H1 (cell line): ENCODE data around the gene EXD2. TPM values are rescaled to one million over a fixed set of nuclear protein-coding genes. Genes with fewer than 3 reads are reported as not detected.
A peak's percentile ranks its signal among the peaks of the same experiment; 100 is the strongest.

Experiments used
- CTCF ChIA-PET: fragments of 300-600 bp; sonication (Branson Sonifier 250); formaldehyde crosslinking; loops from one replicate; lab custom pipeline; 2021; ENCODE audit not compliant: partially characterized antibody; lab: Charles Lee
- POLR2A ChIA-PET: fragments of 300-600 bp; sonication (Branson Sonifier 250); formaldehyde crosslinking; loops from one replicate; lab custom pipeline; 2021; ENCODE audit warnings: inconsistent platforms; ENCODE audit not compliant: partially characterized antibody; lab: Charles Lee
- DNase-seq, 2 experiments: peaks; one replicate each; pipeline versions ENCODE4 v3.0.0 to v3.0.0-alpha.2; 2010 to 2022; ENCODE audit warnings: low spot score in 2 of 2, low read depth in 1 of 2, mixed read lengths in 1 of 2
- FAIRE-seq: peaks from 2 replicates; lab custom pipeline; 2011; peaks lifted over from hg19 to GRCh38; lab: Jason Lieb, UNC
- H2AFZ ChIP-seq: 2 replicates; pipeline ENCODE4 v1.8.1; 2012; ENCODE audit warnings: low read length, inconsistent platforms
- H2AK5ac ChIP-seq: 2 replicates; pipeline ENCODE4 v1.6.1; 2013; ENCODE audit warnings: low read depth, low read length
- H2BK120ac ChIP-seq: replicated peaks from 2 replicates; pipeline ENCODE3; 2013; ENCODE audit warnings: low read depth, low read length, inconsistent platforms
- H2BK12ac ChIP-seq: 2 replicates; pipeline ENCODE4 v1.6.1; 2013; ENCODE audit warnings: low read depth, low read length
- H2BK15ac ChIP-seq: 2 replicates; pipeline ENCODE4 v1.6.1; 2013; ENCODE audit warnings: low read length
- H2BK20ac ChIP-seq: 2 replicates; pipeline ENCODE4 v1.6.1; 2013; ENCODE audit warnings: low read length
- H2BK5ac ChIP-seq: 2 replicates; pipeline ENCODE4 v1.6.1; 2013; ENCODE audit warnings: low read depth, low read length
- H3K14ac ChIP-seq: 2 replicates; pipeline ENCODE4 v1.6.1; 2013; ENCODE audit warnings: inconsistent platforms; ENCODE audit not compliant: insufficient read length
- H3K18ac ChIP-seq: 2 replicates; pipeline ENCODE4 v1.6.1; 2013; ENCODE audit warnings: low read length; ENCODE audit errors: extremely low read depth
- H3K23ac ChIP-seq: 2 replicates; pipeline ENCODE4 v1.6.1; 2013; ENCODE audit warnings: inconsistent platforms; ENCODE audit not compliant: insufficient read length
- H3K23me2 ChIP-seq: 2 replicates; pipeline ENCODE4 v1.6.1; 2013; ENCODE audit warnings: low read depth, low read length
- H3K27ac ChIP-seq: 2 replicates; pipeline ENCODE4 v1.6.1; 2011; ENCODE audit warnings: low read depth, low read length, inconsistent platforms
- H3K27me3 ChIP-seq, 4 experiments: replicated peaks in 1 of 4; 1 replicate in 1 of 4; 2 replicates in 3 of 4; pipeline versions ENCODE4 v1.6.1 to v1.8.1; 2011 to 2013; ENCODE audit warnings: low read length in 3 of 4, mild to moderate bottlenecking in 3 of 4, inconsistent platforms in 2 of 4, mixed read lengths in 2 of 4, moderate library complexity in 1 of 4; ENCODE audit not compliant: control insufficient read depth in 3 of 4, insufficient read depth in 3 of 4; ENCODE audit errors: extremely low read depth in 1 of 4
- H3K36me3 ChIP-seq, 4 experiments: 2 replicates each; pipeline versions ENCODE4 v1.6.1 to v1.8.1; 2011 to 2013; ENCODE audit warnings: mild to moderate bottlenecking in 4 of 4, low read length in 3 of 4, moderate library complexity in 2 of 4, control low read depth in 1 of 4, inconsistent platforms in 1 of 4; ENCODE audit not compliant: insufficient read depth in 4 of 4, control insufficient read depth in 2 of 4
- H3K4ac ChIP-seq: replicated peaks from 2 replicates; pipeline ENCODE3; 2013; ENCODE audit warnings: low read length, low read depth, mixed read lengths, inconsistent platforms; ENCODE audit not compliant: insufficient read length
- H3K4me1 ChIP-seq, 4 experiments: replicated peaks in 1 of 4; 1 replicate in 1 of 4; 2 replicates in 3 of 4; pipeline versions ENCODE4 v1.6.1 to v1.8.1; 2011 to 2013; ENCODE audit warnings: low read length in 3 of 4, inconsistent platforms in 2 of 4, mixed read lengths in 1 of 4; ENCODE audit not compliant: insufficient read depth in 4 of 4, control insufficient read depth in 3 of 4
- H3K4me2 ChIP-seq, 2 experiments: 2 replicates each; pipeline versions ENCODE4 v1.6.1 to v1.8.1; 2011 to 2013; ENCODE audit warnings: low read depth in 2 of 2, low read length in 2 of 2, control low read depth in 1 of 2, inconsistent platforms in 1 of 2, mild to moderate bottlenecking in 1 of 2; ENCODE audit not compliant: insufficient read depth in 1 of 2
- H3K4me3 ChIP-seq, 4 experiments: fragments of 200-600, 300-600 bp in 1 of 4; sonication (generic), shearing (Covaris generic), sonication (Bioruptor Twin) in 1 of 4; 2 replicates each; pipeline versions ENCODE4 v1.5.1 to v1.8.1; 2011 to 2016; ENCODE audit warnings: low read length in 4 of 4, low read depth in 3 of 4, control low read depth in 2 of 4, inconsistent platforms in 2 of 4, mild to moderate bottlenecking in 2 of 4, mixed read lengths in 1 of 4, moderate library complexity in 1 of 4; ENCODE audit not compliant: insufficient read depth in 2 of 4; ENCODE audit errors: extremely low read depth in 1 of 4
- H3K56ac ChIP-seq: replicated peaks from 2 replicates; pipeline ENCODE3; 2013; ENCODE audit warnings: low read depth, mild to moderate bottlenecking, mixed read lengths, low read length, inconsistent platforms; ENCODE audit not compliant: insufficient read length
- H3K79me1 ChIP-seq: 2 replicates; pipeline ENCODE4 v1.6.1; 2013; ENCODE audit warnings: low read depth, low read length, control low read depth
- H3K79me2 ChIP-seq, 2 experiments: 2 replicates each; pipeline versions ENCODE4 v1.6.1 to v1.8.1; 2012 to 2013; ENCODE audit warnings: low read length in 2 of 2, mild to moderate bottlenecking in 2 of 2, inconsistent platforms in 1 of 2; ENCODE audit not compliant: insufficient read depth in 2 of 2, control insufficient read depth in 1 of 2
- H3K9ac ChIP-seq, 4 experiments: replicated peaks in 1 of 4; 1 replicate in 1 of 4; 2 replicates in 3 of 4; pipeline versions ENCODE4 v1.6.1 to v1.8.1; 2011 to 2013; ENCODE audit warnings: low read depth in 3 of 4, low read length in 3 of 4, control low read depth in 2 of 4, mild to moderate bottlenecking in 2 of 4, moderate library complexity in 2 of 4, inconsistent platforms in 1 of 4; ENCODE audit errors: extremely low read depth in 1 of 4
- H3K9me3 ChIP-seq, 2 experiments: 2 replicates each; pipeline versions ENCODE4 v1.6.1 to v1.8.1; 2012 to 2013; ENCODE audit warnings: mild to moderate bottlenecking in 2 of 2, moderate library complexity in 2 of 2, control low read depth in 1 of 2, inconsistent platforms in 1 of 2, low read depth in 1 of 2, low read length in 1 of 2, mixed read lengths in 1 of 2; ENCODE audit not compliant: insufficient read depth in 2 of 2
- H4K20me1 ChIP-seq, 2 experiments: replicated peaks in 1 of 2; 2 replicates each; pipeline versions ENCODE3 to v1.8.1; 2011 to 2013; ENCODE audit warnings: inconsistent platforms in 2 of 2, low read length in 2 of 2, mild to moderate bottlenecking in 1 of 2; ENCODE audit not compliant: insufficient read depth in 2 of 2, control insufficient read depth in 1 of 2
- H4K5ac ChIP-seq: 2 replicates; pipeline ENCODE4 v1.6.1; 2013; ENCODE audit warnings: low read length, low read depth, mixed read lengths, inconsistent platforms; ENCODE audit not compliant: insufficient read length
- H4K8ac ChIP-seq: 2 replicates; pipeline ENCODE4 v1.8.0; 2013; ENCODE audit warnings: mild to moderate bottlenecking, moderate library complexity, low read length, inconsistent platforms; ENCODE audit not compliant: insufficient read depth; ENCODE audit errors: extremely low read depth
- H4K91ac ChIP-seq: replicated peaks from 2 replicates; pipeline ENCODE3; 2013; ENCODE audit warnings: low read length, mixed read lengths, inconsistent platforms; ENCODE audit not compliant: insufficient read length
- BACH1 ChIP-seq: IDR thresholded peaks from 2 replicates; pipeline ENCODE4 v1.6.1; 2012; ENCODE audit warnings: low read length, improper control_type of control experiment
- CBX8 ChIP-seq: fragments of 300-800, 300-1000 bp; sonication (generic); IDR thresholded peaks from 2 replicates; pipeline ENCODE4 v1.7.1; 2016; ENCODE audit warnings: low read depth, low read length, borderline replicate concordance
- EZH2 ChIP-seq: fragments of 200-600 bp; sonication (generic); IDR thresholded peaks from 2 replicates; pipeline ENCODE4 v1.7.1; 2012; ENCODE audit warnings: low read depth, mild to moderate bottlenecking, moderate library complexity, low read length, inconsistent platforms; ENCODE audit not compliant: severe bottlenecking
- GTF2F1 ChIP-seq: IDR thresholded peaks from 2 replicates; pipeline ENCODE4 v1.6.1; 2012; ENCODE audit warnings: low read depth, low read length, improper control_type of control experiment, borderline replicate concordance
- JUN ChIP-seq: IDR thresholded peaks from 2 replicates; pipeline ENCODE4 v1.6.1; 2011; ENCODE audit warnings: low read depth, mild to moderate bottlenecking, improper control_type of control experiment, low read length
- NANOG ChIP-seq: IDR thresholded peaks from 2 replicates; pipeline ENCODE4 v1.6.1; 2011; ENCODE audit warnings: low read length, low read depth, mild to moderate bottlenecking, inconsistent platforms; ENCODE audit not compliant: insufficient read depth, poor library complexity, severe bottlenecking
- POLR2A ChIP-seq, 2 experiments: IDR thresholded peaks; 1 replicate in 1 of 2; 2 replicates in 1 of 2; pipeline ENCODE4 v1.6.1; 2011; ENCODE audit warnings: low read depth in 2 of 2, low read length in 2 of 2, mild to moderate bottlenecking in 2 of 2; ENCODE audit errors: control extremely low read depth in 1 of 2
- RAD21 ChIP-seq, 2 experiments: IDR thresholded peaks in 1 of 2; conservative IDR thresholded peaks in 1 of 2; 2 replicates each; pipeline ENCODE4 v1.6.1; 2011; ENCODE audit warnings: low read depth in 2 of 2, low read length in 2 of 2, improper control_type of control experiment in 1 of 2, inconsistent platforms in 1 of 2, mild to moderate bottlenecking in 1 of 2, moderate library complexity in 1 of 2
- RBBP5 ChIP-seq: IDR thresholded peaks from 2 replicates; pipeline ENCODE4 v1.7.1; 2012; ENCODE audit warnings: low read depth, mild to moderate bottlenecking, inconsistent platforms, low read length, moderate library complexity, borderline replicate concordance
- RNF2 ChIP-seq: fragments of 200-900, 300-1000 bp; sonication (generic); IDR thresholded peaks from 2 replicates; pipeline ENCODE4 v1.7.1; 2016; ENCODE audit warnings: borderline replicate concordance, low read depth, mild to moderate bottlenecking, antibody characterized with exemption, low read length; ENCODE audit not compliant: poor library complexity, severe bottlenecking; ENCODE audit errors: missing control alignments
- SIN3A ChIP-seq, 2 experiments: IDR thresholded peaks in 1 of 2; conservative IDR thresholded peaks in 1 of 2; 2 replicates each; pipeline ENCODE4 v1.6.1; 2011 to 2012; ENCODE audit warnings: low read length in 2 of 2, improper control_type of control experiment in 1 of 2, low read depth in 1 of 2, mild to moderate bottlenecking in 1 of 2
- SIRT6 ChIP-seq: IDR thresholded peaks from one replicate; pipeline ENCODE4 v1.7.1; 2012; ENCODE audit warnings: low read length, inconsistent platforms
- SIX5 ChIP-seq: IDR thresholded peaks from 2 replicates; pipeline ENCODE4 v1.6.1; 2011; ENCODE audit warnings: mild to moderate bottlenecking, low read depth, low read length
- TCF12 ChIP-seq: IDR thresholded peaks from 2 replicates; pipeline ENCODE4 v1.6.1; 2011; ENCODE audit warnings: low read depth, mild to moderate bottlenecking, low read length
- WGBS, 2 experiments: shearing (Covaris generic) in 1 of 2; methylation state at CpG; one replicate each; pipeline versions ENCODE4 v1.1.6 to v1.1.7; 2013 to 2015; ENCODE audit warnings: low lambda C conversion rate in 2 of 2, mixed read lengths in 2 of 2, inconsistent platforms in 1 of 2, low coverage in 1 of 2, missing lambda C conversion rate in 1 of 2; ENCODE audit not compliant: insufficient replicate concordance in 2 of 2, insufficient coverage in 1 of 2, insufficient read length in 1 of 2; ENCODE audit errors: extremely low coverage in 1 of 2, missing lambda C conversion rate in 1 of 2; 5-methylcytosine and 5-hydroxymethylcytosine counted together
- polyA plus RNA-seq, 7 experiments: library from polyadenylated mRNA; depleted of rRNA in 3 of 7; stranded (reverse) in 5 of 7; unstranded in 2 of 7; fragments of >200 nt in 5 of 7; fragments of 200-250 nt in 2 of 7; gene quantifications; 1 replicate in 5 of 7; 2 replicates in 1 of 7; 4 replicates in 1 of 7; pipeline versions ENCODE4 v1.2.1 to v1.2.3, GENCODE V29; 2011 to 2013; ENCODE audit warnings: missing spikeins in 2 of 7, mixed read lengths in 2 of 7
- total RNA-seq: library from RNA; stranded (reverse); fragmentation: NEBNext Ultra II Directional; extraction: Animal tissue kit (Norgen Biotek cat#: 25700); gene quantifications from 2 replicates; pipeline ENCODE4 v1.2.1, GENCODE V29; 2021

Gene EXD2
- total and polyA plus RNA-seq, 2 of the 8 experiments (the other 6 are each of a cell fraction or from before 2014, with no cell fraction given) = 11.9 to 25.9 TPM

- Histone ChIP-seq H3K4me1 (peaks cover 0 to 5% (median 2%) of the 10 kb centered on the region in 4 experiments; a peak in 4 of 7 replicates), H2BK20ac (no peak overlapping the region), H2BK5ac (no peak overlapping the region), H2BK12ac (no peak overlapping the region), H3K56ac (no peak overlapping the region), H3K79me2 (no peaks in the 10 kb centered on the region), H2AFZ (no peak overlapping the region), H4K8ac (no peak overlapping the region), H4K20me1 (no peaks in the 10 kb centered on the region), H4K5ac (no peak overlapping the region), H3K18ac (no peak overlapping the region), H3K23me2 (no peaks in the 10 kb centered on the region), H2AK5ac (no peak overlapping the region), H3K14ac (no peak overlapping the region), H4K91ac (no peak overlapping the region), H3K27ac (no peak overlapping the region), H2BK120ac (no peak overlapping the region), H3K4me2 (no peak overlapping the region), H3K23ac (no peak overlapping the region), H3K9ac (no peak overlapping the region), H3K27me3 (no peaks in the 10 kb centered on the region; a peak in 1 of 7 replicates), H2BK15ac (no peak overlapping the region), H3K4me3 (no peak overlapping the region), H3K4ac (no peak overlapping the region), H3K9me3 (no peaks in the 10 kb centered on the region), H3K36me3 (no peaks in the 10 kb centered on the region), H3K79me1 (no peaks in the 10 kb centered on the region)
- DNase-seq = peak in 1 of 2 experiments; percentile 29
- CTCF ChIA-PET = interaction anchor here (1.2 to 5.3 kb wide), 11 partner anchors 8 to 184 kb away, joined by 3 to 38 read pairs (median 7); partner anchors contain the start of gene GALNT16
- WGBS, 2 experiments = 82% methylated on average over 5 of the region's 5 CpGs; no CpG with 5 or more reads in 1 of the 2 experiments
- POLR2A ChIA-PET = interaction anchor here (0.6 kb wide), 1 partner anchor 102 kb away, joined by 3 read pairs; no protein-coding TSS in a partner anchor
- FAIRE-seq = no peak
- TF ChIP-seq CBX8 (no peak), SIX5 (no peak), JUN (no peak), SIN3A (conservative IDR thresholded peaks at IDR 0.05 in 1 of 2, IDR thresholded peaks at IDR 0.05 in 1 of 2; ENCODE audit: low read depth in 1 of 2, low read length in 2 of 2) (no peak), RNF2 (no peak), RAD21 (IDR thresholded peaks at IDR 0.05 in 1 of 2, conservative IDR thresholded peaks at IDR 0.05 in 1 of 2; ENCODE audit: low read depth in 2 of 2, low read length in 2 of 2) (no peak), RBBP5 (no peak), SIRT6 (no peak), BACH1 (no peak), GTF2F1 (no peak), TCF12 (no peak), EZH2 (no peak), NANOG (no peak), POLR2A (IDR thresholded peaks at IDR 0.05; ENCODE audit: control extremely low read depth in 1 of 2, low read depth in 2 of 2, low read length in 2 of 2) (no peak)
Measured at GRCh38 chr14:69291396-69291795, 100.1 kb downstream of the EXD2 start.
